DOHH2 (cell line): ENCODE measurements around the gene NUDT8.
"Not testable (repeated sequence)": the region's sequence is repeated elsewhere in the genome, so short reads cannot be mapped to it uniquely, and the experiment has no call there.

Experiments used
- H3F3A ChIP-seq: fragments of 200-600 bp; sonication (generic), shearing (Covaris generic); 2 replicates; pipeline ENCODE4 v1.6.0; 2016; ENCODE audit warnings: antibody characterized with exemption, mild to moderate bottlenecking; ENCODE audit not compliant: control insufficient read depth, insufficient read depth
- H3K27ac ChIP-seq: fragments of 200-600 bp; sonication (generic); 2 replicates; pipeline ENCODE4 v1.5.1; 2014; ENCODE audit warnings: low read depth, mild to moderate bottlenecking, low read length, moderate library complexity
- H3K27me3 ChIP-seq: fragments of 200-600 bp; sonication (generic); 2 replicates; pipeline ENCODE4 v1.6.1; 2014; ENCODE audit warnings: mild to moderate bottlenecking, low read length, mixed read lengths; ENCODE audit not compliant: control insufficient read depth
- H3K36me3 ChIP-seq: fragments of 200-600 bp; sonication (generic); 2 replicates; pipeline ENCODE4 v1.6.1; 2014; ENCODE audit warnings: mild to moderate bottlenecking, low read length, moderate library complexity, mixed read lengths; ENCODE audit not compliant: control insufficient read depth
- H3K4me1 ChIP-seq: fragments of 200-600 bp; sonication (generic); 2 replicates; pipeline ENCODE4 v1.6.1; 2014; ENCODE audit warnings: mild to moderate bottlenecking, low read length, mixed read lengths; ENCODE audit not compliant: control insufficient read depth
- H3K4me2 ChIP-seq: fragments of 200-600 bp; sonication (generic); 2 replicates; pipeline ENCODE4 v1.6.0; 2014; ENCODE audit warnings: mild to moderate bottlenecking, low read length, moderate library complexity
- H3K4me3 ChIP-seq: fragments of 200-600 bp; sonication (generic); 2 replicates; pipeline ENCODE4 v1.5.1; 2014; ENCODE audit warnings: mild to moderate bottlenecking, low read length, mixed read lengths
- H3K79me2 ChIP-seq: fragments of 200-600 bp; sonication (generic); 2 replicates; pipeline ENCODE4 v1.6.1; 2014; ENCODE audit warnings: mild to moderate bottlenecking, low read length, mixed read lengths; ENCODE audit not compliant: control insufficient read depth
- H3K9me2 ChIP-seq: fragments of 200-600 bp; sonication (generic); replicated peaks from 2 replicates; pipeline ENCODE4 v1.6.1; 2014; ENCODE audit warnings: mild to moderate bottlenecking, low read length, mixed read lengths; ENCODE audit not compliant: control insufficient read depth
- H3K9me3 ChIP-seq: fragments of 200-600 bp; sonication (generic); 2 replicates; pipeline ENCODE4 v1.6.1; 2014; ENCODE audit warnings: antibody characterized with exemption, low read length, mixed read lengths; ENCODE audit not compliant: control insufficient read depth, insufficient read depth
- H4K20me1 ChIP-seq: fragments of 200-600 bp; sonication (generic); 2 replicates; pipeline ENCODE4 v1.6.0; 2014; ENCODE audit warnings: low read depth, mild to moderate bottlenecking, antibody characterized with exemption, low read length, moderate library complexity; ENCODE audit not compliant: control insufficient read depth, insufficient read depth
- EZH2phosphoT487 ChIP-seq: fragments of 200-600 bp; sonication (generic); IDR thresholded peaks from 2 replicates; pipeline ENCODE4 v1.6.1; 2017; ENCODE audit warnings: borderline replicate concordance, mild to moderate bottlenecking, antibody characterized with exemption, low read length, moderate library complexity, mixed read lengths
- TF ChIP-seq, protein P1 (sequence below): fragments of 200-600 bp; sonication (generic); IDR thresholded peaks from one replicate; pipeline ENCODE4 v1.5.1; 2014; ENCODE audit warnings: antibody characterized with exemption, mild to moderate bottlenecking, low read depth, low read length; ENCODE audit not compliant: poor library complexity, severe bottlenecking

NUDT8 gene

DNA sequence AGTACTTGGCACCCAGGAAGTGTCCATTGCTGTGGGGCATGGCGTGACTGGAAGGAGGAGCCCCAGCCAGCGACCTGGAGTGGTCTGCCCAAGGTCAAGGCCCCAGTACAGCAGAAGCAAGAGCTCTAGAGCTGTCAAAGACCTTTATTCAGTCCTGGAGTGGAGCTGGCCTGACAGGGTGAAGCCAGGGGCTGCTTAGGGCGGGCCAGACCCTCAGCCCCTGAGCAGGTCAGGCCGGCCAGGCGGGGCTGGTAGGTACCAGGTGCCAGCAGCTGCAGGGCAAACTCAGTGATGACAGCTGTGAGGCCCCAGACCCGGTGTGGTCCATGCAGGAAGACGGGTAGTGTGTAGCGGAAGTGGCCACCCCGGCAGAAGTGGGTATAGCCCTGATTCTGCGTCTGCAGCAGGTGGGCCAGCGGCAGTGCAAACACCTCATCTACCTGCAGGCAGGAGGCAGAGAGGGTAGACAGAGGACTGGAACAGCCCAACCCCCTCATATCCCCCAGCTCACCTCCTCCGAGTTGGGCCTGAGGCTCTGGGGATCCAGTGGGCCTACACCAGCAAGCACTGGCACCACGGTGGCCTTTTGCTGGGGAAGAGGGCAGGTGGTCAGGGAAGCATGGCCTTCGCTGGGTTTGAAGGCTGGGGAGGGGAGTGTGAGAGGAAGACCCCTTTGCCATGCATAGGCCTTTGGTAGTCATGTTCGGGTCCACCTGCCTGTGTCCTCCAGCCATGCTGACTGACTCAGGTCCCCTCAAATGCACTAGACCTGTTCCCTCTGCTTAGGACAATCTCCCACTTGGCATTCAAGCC lies 1.7 kb downstream of the NUDT8 start:
- no peaks in the 10 kb centered on the region for H4K20me1 ChIP-seq
- peak overlapping the region; percentile 88 for H3K4me2 ChIP-seq
- H3K4me1 ChIP-seq: peaks cover 26% of the 10 kb centered on the region
- no peaks in the 10 kb centered on the region; the same call in none of the 2 replicates for H3K79me2 ChIP-seq
- H3K36me3 ChIP-seq: peaks cover 6% of the 10 kb centered on the region; the same call in 1 of the 2 replicates
- peak overlapping the region; percentile 86 for H3K4me3 ChIP-seq
- no peak overlapping the region for H3K27ac ChIP-seq
- TF ChIP-seq, protein P1, sequence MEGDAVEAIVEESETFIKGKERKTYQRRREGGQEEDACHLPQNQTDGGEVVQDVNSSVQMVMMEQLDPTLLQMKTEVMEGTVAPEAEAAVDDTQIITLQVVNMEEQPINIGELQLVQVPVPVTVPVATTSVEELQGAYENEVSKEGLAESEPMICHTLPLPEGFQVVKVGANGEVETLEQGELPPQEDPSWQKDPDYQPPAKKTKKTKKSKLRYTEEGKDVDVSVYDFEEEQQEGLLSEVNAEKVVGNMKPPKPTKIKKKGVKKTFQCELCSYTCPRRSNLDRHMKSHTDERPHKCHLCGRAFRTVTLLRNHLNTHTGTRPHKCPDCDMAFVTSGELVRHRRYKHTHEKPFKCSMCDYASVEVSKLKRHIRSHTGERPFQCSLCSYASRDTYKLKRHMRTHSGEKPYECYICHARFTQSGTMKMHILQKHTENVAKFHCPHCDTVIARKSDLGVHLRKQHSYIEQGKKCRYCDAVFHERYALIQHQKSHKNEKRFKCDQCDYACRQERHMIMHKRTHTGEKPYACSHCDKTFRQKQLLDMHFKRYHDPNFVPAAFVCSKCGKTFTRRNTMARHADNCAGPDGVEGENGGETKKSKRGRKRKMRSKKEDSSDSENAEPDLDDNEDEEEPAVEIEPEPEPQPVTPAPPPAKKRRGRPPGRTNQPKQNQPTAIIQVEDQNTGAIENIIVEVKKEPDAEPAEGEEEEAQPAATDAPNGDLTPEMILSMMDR: no peak
- no peak for TF ChIP-seq EZH2phosphoT487
- no peaks in the 10 kb centered on the region for H3K27me3 ChIP-seq
- H3K9me3 ChIP-seq: no peaks in the 10 kb centered on the region
- H3F3A ChIP-seq: peaks cover 3% of the 10 kb centered on the region; the same call in 1 of the 2 replicates
- no peaks in the 10 kb centered on the region for H3K9me2 ChIP-seq

DNA sequence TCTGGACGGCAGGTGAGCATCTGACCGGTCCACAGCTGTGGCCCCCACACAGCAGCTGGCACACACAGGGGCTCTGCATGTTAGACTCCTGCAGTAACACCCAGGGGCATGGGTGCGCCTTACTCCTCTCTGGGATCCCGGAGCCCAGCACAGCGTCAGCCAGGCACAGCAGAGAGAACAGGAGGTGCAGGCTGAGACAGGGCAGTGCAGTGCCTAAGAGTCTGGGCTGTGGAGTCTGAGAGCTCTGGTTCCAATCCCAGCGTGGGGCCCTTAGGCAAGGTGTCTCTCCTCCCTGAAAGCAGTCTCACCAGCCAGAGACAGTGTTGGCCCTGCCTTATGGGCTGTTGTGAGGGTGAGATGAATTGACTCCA lies 2.3 kb downstream of the NUDT8 start:
- no peak overlapping the region for H3K4me3 ChIP-seq
- H3K4me1 ChIP-seq: peaks cover 26% of the 10 kb centered on the region
- no peaks in the 10 kb centered on the region for H4K20me1 ChIP-seq
- H3K4me2 ChIP-seq: no peak overlapping the region
- TF ChIP-seq, protein P1: no peak
- no peak for TF ChIP-seq EZH2phosphoT487
- H3K27me3 ChIP-seq: no peaks in the 10 kb centered on the region
- no peaks in the 10 kb centered on the region for H3K9me3 ChIP-seq
- H3K9me2 ChIP-seq: no peaks in the 10 kb centered on the region
- H3F3A ChIP-seq: peaks cover 3% of the 10 kb centered on the region; the same call in 1 of the 2 replicates
- no peak overlapping the region for H3K27ac ChIP-seq
- H3K79me2 ChIP-seq: no peaks in the 10 kb centered on the region; the same call in none of the 2 replicates
- H3K36me3 ChIP-seq: peaks cover 6% of the 10 kb centered on the region; the same call in 1 of the 2 replicates

DNA sequence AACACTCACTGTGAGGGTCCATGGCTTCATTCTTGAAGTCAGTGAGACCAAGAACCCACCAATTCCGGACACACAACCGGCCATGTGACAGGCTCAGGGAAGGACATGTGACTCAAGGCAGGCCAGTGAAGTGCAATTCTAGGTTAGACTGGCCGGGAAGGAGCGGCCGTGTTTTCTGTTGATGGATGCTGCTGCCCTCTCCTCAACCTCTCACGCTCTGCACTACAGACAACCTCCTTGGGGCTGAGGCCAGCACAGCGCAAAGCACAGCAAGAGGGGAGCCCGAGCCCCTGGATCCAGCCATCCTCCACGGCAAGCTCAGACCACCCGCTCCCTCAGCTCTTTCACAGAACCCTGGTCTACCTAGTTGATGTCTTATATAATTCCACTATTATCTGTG lies 2.8 kb downstream of the NUDT8 start:
- H4K20me1 ChIP-seq: no peaks in the 10 kb centered on the region
- no peak for TF ChIP-seq EZH2phosphoT487
- TF ChIP-seq, protein P1: no peak
- H3K36me3 ChIP-seq: peaks cover 6% of the 10 kb centered on the region; the same call in 1 of the 2 replicates
- H3K4me3 ChIP-seq: no peak overlapping the region
- H3F3A ChIP-seq: peaks cover 3% of the 10 kb centered on the region; the same call in 1 of the 2 replicates
- no peaks in the 10 kb centered on the region for H3K9me3 ChIP-seq
- H3K27ac ChIP-seq: no peak overlapping the region
- peaks cover 26% of the 10 kb centered on the region for H3K4me1 ChIP-seq
- no peaks in the 10 kb centered on the region; the same call in none of the 2 replicates for H3K79me2 ChIP-seq
- no peaks in the 10 kb centered on the region for H3K27me3 ChIP-seq
- H3K4me2 ChIP-seq: no peak overlapping the region
- H3K9me2 ChIP-seq: no peaks in the 10 kb centered on the region

DNA sequence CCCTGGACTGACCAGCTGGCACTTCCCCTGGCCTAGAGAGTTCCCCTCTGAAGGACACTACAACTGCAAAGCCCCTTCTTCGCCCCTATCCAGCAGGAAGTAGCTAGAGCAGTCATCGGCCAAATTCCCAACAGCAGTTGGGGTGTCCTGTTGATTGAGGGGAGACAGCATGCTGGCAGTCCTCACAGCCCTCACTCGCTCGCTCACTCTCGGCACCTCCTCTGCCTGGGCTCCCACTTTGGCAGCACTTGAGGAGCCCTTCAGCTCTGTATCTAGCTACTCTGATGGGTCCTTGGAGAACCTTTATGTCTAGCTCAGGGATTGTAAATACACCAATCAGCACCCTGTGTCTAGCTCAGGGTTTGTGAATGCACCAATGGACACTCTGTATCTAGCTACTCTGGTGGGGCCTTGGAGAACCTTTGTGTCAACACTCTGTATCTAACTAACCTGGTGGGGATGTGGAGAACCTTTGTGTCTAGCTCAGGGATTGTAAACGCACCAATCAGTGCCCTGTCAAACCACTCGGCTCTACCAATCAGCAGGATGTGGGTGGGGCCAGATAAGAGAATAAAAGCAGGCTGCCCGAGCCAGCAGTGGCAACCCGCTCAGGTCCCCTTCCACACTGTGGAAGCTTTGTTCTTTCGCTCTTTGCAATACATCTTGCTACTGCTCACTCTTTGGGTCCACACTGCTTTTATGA lies 3.5 kb downstream of the NUDT8 start:
- H3K27me3 ChIP-seq, H3K9me2 ChIP-seq, H3K79me2 ChIP-seq, H3K4me3 ChIP-seq, H3K36me3 ChIP-seq, H3K27ac ChIP-seq, H3K9me3 ChIP-seq, H4K20me1 ChIP-seq, H3K4me2 ChIP-seq, H3F3A ChIP-seq: not testable (repeated sequence)
- H3K4me1 ChIP-seq: peaks cover 24% of the 10 kb centered on the region

DNA sequence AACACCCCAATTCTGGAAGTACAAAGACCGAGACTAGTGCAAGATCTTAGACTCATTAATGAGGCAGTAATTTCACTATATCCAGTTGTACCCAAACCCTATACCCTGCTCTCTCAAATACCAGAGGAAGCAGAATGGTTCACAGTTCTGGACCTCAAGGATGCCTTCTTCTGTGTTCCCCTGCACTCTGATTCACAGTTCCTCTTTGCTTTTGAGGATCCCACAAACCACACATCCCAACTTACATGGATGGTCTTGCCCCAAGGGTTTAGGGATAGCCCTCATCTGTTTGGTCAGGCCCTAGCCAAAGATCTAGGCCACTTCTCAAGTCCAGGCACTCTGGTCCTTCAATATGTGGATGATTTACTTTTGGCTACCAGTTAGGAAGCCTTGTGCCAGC lies 5.9 kb downstream of the NUDT8 start:
- H3F3A ChIP-seq, H3K4me3 ChIP-seq, H3K79me2 ChIP-seq, H3K4me2 ChIP-seq, H3K4me1 ChIP-seq, H3K27me3 ChIP-seq, H3K9me3 ChIP-seq, H3K36me3 ChIP-seq, H4K20me1 ChIP-seq, H3K9me2 ChIP-seq, H3K27ac ChIP-seq: not testable (repeated sequence)
